ENCODE results near the gene NAGLU.

DNA sequence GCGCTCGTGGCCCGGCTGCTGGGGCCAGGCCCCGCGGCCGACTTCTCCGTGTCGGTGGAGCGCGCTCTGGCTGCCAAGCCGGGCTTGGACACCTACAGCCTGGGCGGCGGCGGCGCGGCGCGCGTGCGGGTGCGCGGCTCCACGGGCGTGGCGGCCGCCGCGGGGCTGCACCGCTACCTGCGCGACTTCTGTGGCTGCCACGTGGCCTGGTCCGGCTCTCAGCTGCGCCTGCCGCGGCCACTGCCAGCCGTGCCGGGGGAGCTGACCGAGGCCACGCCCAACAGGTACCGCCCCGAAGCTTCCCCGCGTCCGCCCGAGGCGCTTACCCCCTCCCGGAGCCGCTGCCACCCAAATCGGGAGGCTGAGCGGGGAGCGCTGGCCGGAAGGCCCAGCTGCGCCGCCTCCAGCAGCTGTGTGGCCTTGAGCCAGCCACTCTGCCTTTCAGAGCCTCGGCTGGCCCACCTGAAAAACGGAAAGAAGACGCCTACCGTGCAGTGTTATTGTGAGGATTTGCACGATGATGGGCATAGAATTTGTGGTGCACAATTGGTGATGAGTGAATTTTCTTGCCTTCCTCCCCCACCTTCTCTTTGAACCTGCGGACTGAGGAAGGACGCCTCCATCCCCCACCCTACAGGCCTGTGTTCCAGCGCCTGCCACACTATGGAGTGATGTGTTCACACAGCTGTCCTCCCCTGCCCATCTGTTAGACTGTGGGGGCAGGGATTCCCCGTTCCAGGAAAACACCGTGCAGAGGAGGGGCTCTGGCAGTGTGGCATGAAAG, 523 bp downstream of the NAGLU start:
- TF ChIP-seq, protein P1, sequence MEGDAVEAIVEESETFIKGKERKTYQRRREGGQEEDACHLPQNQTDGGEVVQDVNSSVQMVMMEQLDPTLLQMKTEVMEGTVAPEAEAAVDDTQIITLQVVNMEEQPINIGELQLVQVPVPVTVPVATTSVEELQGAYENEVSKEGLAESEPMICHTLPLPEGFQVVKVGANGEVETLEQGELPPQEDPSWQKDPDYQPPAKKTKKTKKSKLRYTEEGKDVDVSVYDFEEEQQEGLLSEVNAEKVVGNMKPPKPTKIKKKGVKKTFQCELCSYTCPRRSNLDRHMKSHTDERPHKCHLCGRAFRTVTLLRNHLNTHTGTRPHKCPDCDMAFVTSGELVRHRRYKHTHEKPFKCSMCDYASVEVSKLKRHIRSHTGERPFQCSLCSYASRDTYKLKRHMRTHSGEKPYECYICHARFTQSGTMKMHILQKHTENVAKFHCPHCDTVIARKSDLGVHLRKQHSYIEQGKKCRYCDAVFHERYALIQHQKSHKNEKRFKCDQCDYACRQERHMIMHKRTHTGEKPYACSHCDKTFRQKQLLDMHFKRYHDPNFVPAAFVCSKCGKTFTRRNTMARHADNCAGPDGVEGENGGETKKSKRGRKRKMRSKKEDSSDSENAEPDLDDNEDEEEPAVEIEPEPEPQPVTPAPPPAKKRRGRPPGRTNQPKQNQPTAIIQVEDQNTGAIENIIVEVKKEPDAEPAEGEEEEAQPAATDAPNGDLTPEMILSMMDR (conservative IDR thresholded peaks at IDR 0.05 in 1 of 2, IDR thresholded peaks at IDR 0.05 in 1 of 2; ENCODE audit: extremely low read depth in 1 of 2, insufficient read depth in 1 of 2, low read depth in 1 of 2, low read length in 2 of 2): no peak
- no peak for TF ChIP-seq EZH2 (IDR thresholded peaks at IDR 0.05; ENCODE audit: borderline replicate concordance, low read length)

Data from mammary epithelial cell (primary cell).